Esophagus muscularis mucosa (tissue), 4 donors: ENCODE results near the gene DAPP1. TPM values are rescaled to one million over a fixed set of nuclear protein-coding genes. Genes with fewer than 3 reads are reported as not detected.
A peak's percentile ranks its signal among the peaks of the same experiment; 100 is the strongest.

Source experiments
- DNase-seq: peaks from one replicate; pipeline ENCODE4 v3.0.0-alpha.2; 2017; ENCODE audit errors: extremely low spot score
- H3K27ac ChIP-seq, 4 donors: fragments of 200-600 bp; sonication (generic); replicated peaks in 1 of 4; 1 replicate in 3 of 4; 2 replicates in 1 of 4; pipeline ENCODE4 v1.5.1; 2016 to 2019; ENCODE audit warnings: mild to moderate bottlenecking in 1 of 4
- H3K27me3 ChIP-seq, 4 donors: fragments of 200-600 bp; sonication (generic); one replicate each; pipeline versions ENCODE4 v1.5.1 to v1.6.0; 2016 to 2019
- H3K36me3 ChIP-seq, 4 donors: fragments of 200-600 bp; sonication (generic); one replicate each; pipeline ENCODE4 v1.5.1; 2016 to 2019
- H3K4me1 ChIP-seq, 4 donors: fragments of 200-600 bp; sonication (generic); one replicate each; pipeline ENCODE4 v1.5.1; 2016 to 2019
- H3K4me3 ChIP-seq, 4 donors: fragments of 200-600 bp; sonication (generic); 1 replicate in 2 of 4; 2 replicates in 2 of 4; pipeline ENCODE4 v1.5.1; 2016 to 2019; ENCODE audit warnings: mild to moderate bottlenecking in 4 of 4, moderate library complexity in 1 of 4
- H3K9me3 ChIP-seq, 4 donors: fragments of 200-600 bp; sonication (generic); 1 replicate in 3 of 4; 2 replicates in 1 of 4; pipeline ENCODE4 v1.5.1; 2016 to 2019
- EP300 ChIP-seq: sonication (generic); formaldehyde crosslinking; IDR thresholded peaks from one replicate; pipeline ENCODE4 v1.6.1; 2017; ENCODE audit warnings: antibody characterized with exemption
- POLR2A ChIP-seq: fragments of 450-650 bp; IDR thresholded peaks from one replicate; pipeline ENCODE4 v1.6.1; 2017; ENCODE audit warnings: antibody characterized with exemption, moderate library complexity, mild to moderate bottlenecking, low read depth
- POLR2AphosphoS5 ChIP-seq, 2 donors: sonication (generic); formaldehyde crosslinking; IDR thresholded peaks; one replicate each; pipeline ENCODE4 v1.6.1; 2017; ENCODE audit warnings: antibody characterized with exemption in 2 of 2
- WGBS: methylation state at CpG from one replicate; pipeline ENCODE4 v1.1.5; 2018; 5-methylcytosine and 5-hydroxymethylcytosine counted together
- intact Hi-C: fragments of 100-400 bp; cut with DNase I; formaldehyde crosslinking; loops from one replicate; pipeline ENCODE4 v1.15.1; 2023
- total RNA-seq, 4 donors: library from RNA; depleted of rRNA; stranded (reverse); fragments of >200 nt; gene quantifications; one replicate each; pipeline versions ENCODE4 v1.1.0 to v1.2.1, GENCODE V29; 2016
- TF ChIP-seq, protein P1 (sequence below), 3 experiments: fragments of 200-600 bp in 2 of 3; fragments of 450-650 bp in 1 of 3; sonication (generic) in 2 of 3; IDR thresholded peaks; one replicate each; pipeline ENCODE4 v1.5.1; 2017 to 2019; ENCODE audit warnings: antibody characterized with exemption in 3 of 3, mild to moderate bottlenecking in 2 of 3, moderate library complexity in 1 of 3

Gene DAPP1
- total RNA-seq, 4 donors from 2014 or later = 0.86 to 2.5 (median 1.1) TPM

- no peak for DNase-seq
- Histone ChIP-seq H3K4me1 (peaks cover 0 to 21% (median 19%) of the 10 kb centered on the region in 4 donors), H3K36me3 (no peaks in the 10 kb centered on the region), H3K9me3 (no peaks in the 10 kb centered on the region), H3K27me3 (no peaks in the 10 kb centered on the region), H3K27ac (no peak overlapping the region), H3K4me3 (no peak overlapping the region)
- intact Hi-C loops = no loop called here
- TF ChIP-seq POLR2AphosphoS5 (IDR thresholded peaks at IDR 0.05) (no peak), POLR2A (no peak), EP300 (no peak)
- TF ChIP-seq, protein P1, sequence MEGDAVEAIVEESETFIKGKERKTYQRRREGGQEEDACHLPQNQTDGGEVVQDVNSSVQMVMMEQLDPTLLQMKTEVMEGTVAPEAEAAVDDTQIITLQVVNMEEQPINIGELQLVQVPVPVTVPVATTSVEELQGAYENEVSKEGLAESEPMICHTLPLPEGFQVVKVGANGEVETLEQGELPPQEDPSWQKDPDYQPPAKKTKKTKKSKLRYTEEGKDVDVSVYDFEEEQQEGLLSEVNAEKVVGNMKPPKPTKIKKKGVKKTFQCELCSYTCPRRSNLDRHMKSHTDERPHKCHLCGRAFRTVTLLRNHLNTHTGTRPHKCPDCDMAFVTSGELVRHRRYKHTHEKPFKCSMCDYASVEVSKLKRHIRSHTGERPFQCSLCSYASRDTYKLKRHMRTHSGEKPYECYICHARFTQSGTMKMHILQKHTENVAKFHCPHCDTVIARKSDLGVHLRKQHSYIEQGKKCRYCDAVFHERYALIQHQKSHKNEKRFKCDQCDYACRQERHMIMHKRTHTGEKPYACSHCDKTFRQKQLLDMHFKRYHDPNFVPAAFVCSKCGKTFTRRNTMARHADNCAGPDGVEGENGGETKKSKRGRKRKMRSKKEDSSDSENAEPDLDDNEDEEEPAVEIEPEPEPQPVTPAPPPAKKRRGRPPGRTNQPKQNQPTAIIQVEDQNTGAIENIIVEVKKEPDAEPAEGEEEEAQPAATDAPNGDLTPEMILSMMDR (IDR thresholded peaks at IDR 0.05) = no peak
- 98% methylated on average over 7 of the region's 7 CpGs for WGBS
Measured at GRCh38 chr4:99834569-99834968, 17.9 kb downstream of the DAPP1 start.

- H3K4me3 ChIP-seq = no peak overlapping the region
- DNase-seq = no peak
- no peaks in the 10 kb centered on the region for H3K36me3 ChIP-seq
- H3K27me3 ChIP-seq = no peaks in the 10 kb centered on the region
- H3K9me3 ChIP-seq = no peaks in the 10 kb centered on the region
- no peak overlapping the region for H3K27ac ChIP-seq
- WGBS = 95% methylated on average over 2 of the region's 2 CpGs
- intact Hi-C loops = no loop called here
- no peak for TF ChIP-seq POLR2A
- TF ChIP-seq, protein P1 (IDR thresholded peaks at IDR 0.05) = no peak
- TF ChIP-seq EP300 = no peak
- TF ChIP-seq POLR2AphosphoS5 (IDR thresholded peaks at IDR 0.05) = no peak
- peaks cover 0 to 21% (median 19%) of the 10 kb centered on the region in 4 donors for H3K4me1 ChIP-seq
Measured at GRCh38 chr4:99835942-99836341, 19.3 kb downstream of the DAPP1 start.

DNA sequence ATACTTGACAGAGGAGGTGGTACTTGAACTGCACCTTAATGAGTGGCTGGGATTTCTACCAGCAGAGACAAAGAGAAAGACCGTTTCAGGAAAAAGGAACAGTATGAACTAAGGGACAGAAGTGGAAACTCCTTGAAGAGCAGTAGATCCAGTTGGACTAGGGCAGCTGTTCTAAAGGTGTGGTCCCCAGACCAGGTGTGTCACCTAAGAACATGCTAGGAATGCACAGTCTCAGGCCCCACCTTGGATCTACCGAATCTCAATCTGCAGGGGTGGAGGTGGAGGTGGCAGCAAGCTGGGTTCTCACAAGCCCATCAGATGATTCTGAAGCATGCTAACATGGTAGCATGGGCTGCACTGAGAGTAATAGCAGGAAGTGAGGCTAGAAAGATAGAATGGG is 22.3 kb downstream of the DAPP1 start:
- Histone ChIP-seq H3K36me3 (no peaks in the 10 kb centered on the region), H3K4me3 (no peak overlapping the region), H3K9me3 (no peaks in the 10 kb centered on the region), H3K27ac (no peak overlapping the region), H3K27me3 (no peaks in the 10 kb centered on the region), H3K4me1 (peaks cover 0 to 4% (median under 1%) of the 10 kb centered on the region in 4 donors)
- DNase-seq = peak; percentile 8
- 59% methylated on average over 2 of the region's 2 CpGs for WGBS
- TF ChIP-seq EP300 = no peak
- no peak for TF ChIP-seq POLR2A
- TF ChIP-seq POLR2AphosphoS5 (IDR thresholded peaks at IDR 0.05) = no peak
- TF ChIP-seq, protein P1 (IDR thresholded peaks at IDR 0.05) = no peak
- intact Hi-C loops = no loop called here

GRCh38 chr4:99841129-99841528 is 24.5 kb downstream of the DAPP1 start:
- peaks cover 3 to 14% (median 13%) of the 10 kb centered on the region in 4 donors for H3K4me1 ChIP-seq
- 89% methylated on average over 4 of the region's 4 CpGs for WGBS
- intact Hi-C loops = no loop called here
- no peaks in the 10 kb centered on the region for H3K9me3 ChIP-seq
- H3K27ac ChIP-seq = no peak overlapping the region
- no peak overlapping the region for H3K4me3 ChIP-seq
- H3K36me3 ChIP-seq = no peaks in the 10 kb centered on the region
- TF ChIP-seq EP300 (no peak), POLR2AphosphoS5 (IDR thresholded peaks at IDR 0.05) (no peak), POLR2A (no peak)
- TF ChIP-seq, protein P1 (IDR thresholded peaks at IDR 0.05) = no peak
- DNase-seq = peak; percentile 26
- H3K27me3 ChIP-seq = no peaks in the 10 kb centered on the region

- Histone ChIP-seq H3K4me1 (peaks cover 3 to 17% (median 13%) of the 10 kb centered on the region in 4 donors), H3K36me3 (no peaks in the 10 kb centered on the region), H3K9me3 (no peaks in the 10 kb centered on the region), H3K27me3 (no peaks in the 10 kb centered on the region), H3K4me3 (no peak overlapping the region), H3K27ac (no peak overlapping the region)
- intact Hi-C loops = no loop called here
- TF ChIP-seq POLR2AphosphoS5 (IDR thresholded peaks at IDR 0.05) (no peak), POLR2A (no peak), EP300 (no peak)
- TF ChIP-seq, protein P1 (IDR thresholded peaks at IDR 0.05) = no peak
- no peak for DNase-seq
Measured at GRCh38 chr4:99843413-99843812, 26.8 kb downstream of the DAPP1 start.
